Lung microvascular endothelial cell (primary cell): ENCODE measurements around the gene FAAP20. TPM values are rescaled to one million over a fixed set of nuclear protein-coding genes. Genes with fewer than 3 reads are reported as not detected.
"Not testable (repeated sequence)": the region's sequence is repeated elsewhere in the genome, so short reads cannot be mapped to it uniquely, and the experiment has no call there.

Experiments
- DNase-seq, 2 donors: peaks; one replicate each; pipeline versions ENCODE4 v3.0.0 to v3.0.0-alpha.2; 2010; ENCODE audit warnings: low read depth in 2 of 2
- total RNA-seq: library from RNA; depleted of rRNA; stranded (reverse); fragments of >200 nt; gene quantifications from 2 replicates; pipeline ENCODE4 v1.2.1, GENCODE V29; 2014

The FAAP20 gene
- total RNA-seq, 1 donor from 2014 or later, result 19.8 TPM

DNA sequence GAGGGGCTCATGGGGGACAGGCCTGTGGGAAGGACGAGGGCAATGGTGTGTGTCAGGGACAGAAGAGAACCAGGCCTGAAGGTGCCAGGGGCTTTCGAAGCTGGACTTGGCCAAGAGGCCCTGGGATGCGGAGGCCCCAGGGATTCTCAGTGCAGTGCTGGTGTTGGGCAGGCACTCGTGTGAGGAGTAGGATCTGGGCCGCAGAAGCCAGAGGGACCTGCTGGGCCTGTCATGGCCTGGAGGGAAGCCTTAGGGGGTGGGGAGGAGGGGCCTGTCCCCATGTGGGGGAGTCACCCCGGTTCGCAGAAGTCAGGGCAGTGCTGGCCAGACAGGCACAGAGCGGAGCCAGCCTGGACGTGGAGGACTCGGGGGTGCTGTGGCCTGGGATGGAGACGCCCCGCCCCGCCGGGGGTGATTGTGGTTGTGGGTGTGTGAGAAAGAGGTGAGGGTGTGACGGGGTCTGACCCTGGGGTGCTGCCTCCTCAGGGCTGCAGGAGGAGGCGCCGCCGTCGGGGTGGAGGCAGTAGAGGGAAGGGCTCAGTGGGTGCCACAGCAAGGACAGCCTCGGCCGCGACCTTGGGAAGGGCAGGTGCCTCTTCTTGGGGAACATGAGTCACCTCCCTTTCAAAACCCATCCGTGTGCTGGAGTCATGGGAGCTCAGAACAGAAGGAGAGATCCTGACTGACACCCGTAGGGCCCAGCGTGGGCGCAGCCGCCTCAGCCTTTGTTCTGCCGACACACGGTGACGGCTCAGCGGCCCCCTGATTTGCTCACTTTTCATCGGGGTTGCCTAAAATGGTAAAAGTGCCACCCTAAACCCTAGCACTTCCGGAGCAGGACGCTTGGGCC is 33.9 kb downstream of the FAAP20 start:
- no peak for DNase-seq

DNA sequence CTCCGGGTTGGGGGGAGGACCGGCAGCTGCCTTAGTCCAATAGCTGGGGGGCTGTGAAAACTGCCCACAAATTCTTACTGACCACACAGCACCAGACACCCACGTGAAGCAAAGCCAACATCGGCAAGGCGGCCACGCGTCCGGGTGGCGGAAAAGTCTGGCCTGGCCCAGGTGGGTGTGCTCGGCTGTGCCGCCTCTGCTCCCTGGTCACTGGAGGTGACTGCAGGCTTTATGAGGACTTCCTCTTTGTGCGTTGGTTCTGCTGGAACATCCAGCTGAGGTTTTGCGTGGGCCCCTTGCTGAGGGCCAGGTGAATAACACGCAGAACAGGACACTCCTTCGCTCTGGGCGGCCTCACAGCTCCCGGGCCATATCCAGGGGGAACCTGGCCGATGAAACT is 35.4 kb downstream of the FAAP20 start:
- no peak for DNase-seq

DNA sequence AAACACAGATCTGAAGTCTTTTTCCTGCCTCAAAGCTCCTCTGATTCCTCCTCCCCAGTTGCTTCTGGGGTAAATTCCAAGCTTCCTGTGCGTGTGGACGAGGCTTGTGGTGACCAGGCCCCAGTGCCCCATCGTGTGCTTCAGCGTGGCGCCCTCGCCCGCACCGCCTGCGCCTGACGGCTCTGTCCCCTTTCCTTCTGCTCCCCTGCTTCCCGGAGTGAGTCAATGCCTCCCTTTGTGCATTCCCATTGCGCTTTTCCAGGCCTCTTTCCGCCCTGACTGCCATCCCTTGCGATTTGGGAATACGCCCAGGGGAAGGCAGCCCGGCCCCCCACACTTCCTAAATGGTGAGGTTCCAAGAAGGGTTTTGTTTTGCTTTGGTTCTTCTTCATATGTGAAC is 36.3 kb downstream of the FAAP20 start:
- DNase-seq, result peak in 1 of 2 donors; percentile 29

DNA sequence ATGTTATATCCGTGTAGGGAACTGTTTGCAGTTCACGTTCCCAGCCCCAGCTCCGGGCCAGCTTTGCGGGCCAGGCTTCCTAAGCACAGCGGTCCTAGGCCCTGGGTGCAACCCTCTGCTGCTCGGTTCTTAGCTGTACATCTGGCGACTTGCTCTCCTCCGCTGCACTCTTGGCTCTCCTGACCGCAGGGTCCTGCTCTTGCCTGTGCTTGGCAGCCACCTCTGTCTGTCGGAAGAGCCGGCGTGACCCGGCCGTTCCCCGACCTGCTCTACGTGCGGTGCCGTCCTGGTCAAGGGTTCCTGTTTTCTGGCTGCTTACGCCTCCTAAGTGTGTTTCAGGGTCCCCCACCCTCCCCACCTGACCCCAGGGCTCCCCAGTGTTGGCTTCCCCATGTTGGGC is 36.7 kb downstream of the FAAP20 start:
- DNase-seq, result no peak

DNA sequence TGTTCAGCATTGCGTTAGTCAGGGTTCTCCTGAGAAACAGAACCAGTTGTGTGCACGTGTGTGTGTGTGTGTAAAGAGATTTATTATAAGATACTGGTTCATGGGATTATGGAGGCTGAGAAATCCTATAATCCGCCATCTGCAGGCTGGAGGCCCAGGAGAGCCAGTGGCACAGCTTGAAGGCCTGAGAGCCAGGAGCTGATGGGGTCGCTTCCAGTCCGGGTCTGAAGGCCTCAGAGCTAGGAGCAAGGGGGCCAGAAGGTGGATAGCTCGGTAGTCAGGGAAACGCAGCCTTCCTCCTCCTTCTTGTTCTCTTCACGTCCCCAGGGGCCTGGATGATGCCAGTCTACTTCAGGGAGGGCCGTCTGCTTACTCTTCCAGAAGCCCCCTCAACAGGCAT is 37.7 kb downstream of the FAAP20 start:
- DNase-seq, result no peak

DNA sequence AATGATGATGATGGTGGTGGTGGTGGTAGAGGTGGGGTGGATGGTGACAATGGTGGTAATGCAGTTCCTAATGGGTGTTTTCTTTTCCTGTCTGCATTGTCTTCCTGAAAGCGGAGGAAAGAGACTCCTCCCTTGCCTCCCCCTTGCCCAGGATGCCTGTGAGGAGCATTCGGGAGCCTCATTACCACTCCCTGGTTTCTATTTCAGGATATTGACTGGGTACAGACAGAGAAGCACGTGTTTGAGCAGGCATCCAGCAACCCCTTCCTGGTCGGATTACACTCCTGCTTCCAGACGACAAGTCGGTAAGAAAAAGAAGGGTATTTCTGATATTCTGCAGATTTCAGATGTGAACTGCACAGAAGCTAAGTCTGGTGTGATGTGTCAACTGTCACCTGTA is 38.8 kb downstream of the FAAP20 start:
- no peak for DNase-seq

DNA sequence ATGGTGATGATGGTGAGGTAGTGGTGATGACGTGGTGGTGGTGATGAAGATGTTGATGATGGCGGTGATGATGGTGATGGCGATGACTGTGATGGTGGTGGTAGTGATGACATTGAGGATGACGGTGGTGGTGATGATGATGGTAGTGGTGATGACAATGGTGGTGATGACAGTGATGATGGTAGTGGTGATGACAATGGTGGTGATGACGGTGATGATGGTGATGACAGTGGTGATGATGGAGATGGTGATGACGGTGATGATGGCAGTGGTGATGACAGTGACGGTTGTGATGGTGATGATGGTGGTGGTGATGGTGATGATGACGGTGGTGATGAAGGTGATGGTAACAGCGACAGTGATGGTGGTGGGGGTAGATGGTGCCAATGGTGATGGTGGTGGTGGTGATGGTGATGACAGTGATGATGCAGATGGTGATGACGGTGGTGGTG is 39.4 kb downstream of the FAAP20 start:
- DNase-seq, result no peak

DNA sequence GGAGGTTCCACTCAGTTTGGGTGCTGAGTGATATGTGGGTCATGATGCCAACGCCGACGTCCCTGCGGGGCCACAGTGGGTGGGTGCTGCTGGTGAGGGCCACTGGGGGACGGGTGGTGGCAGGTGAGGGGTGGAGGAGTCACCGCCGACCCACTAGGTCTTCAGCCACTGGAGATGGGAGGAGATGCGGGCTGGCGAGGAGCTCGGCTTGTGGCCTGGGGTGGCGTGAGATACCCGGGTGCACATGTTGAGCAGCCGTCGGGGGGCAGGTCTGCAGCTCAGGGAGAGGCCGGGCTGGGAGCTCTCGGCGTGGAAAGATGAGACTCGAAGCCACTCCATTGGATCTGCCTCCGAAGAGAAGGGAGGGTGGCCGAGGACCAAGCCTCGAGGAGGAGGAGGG is 40.5 kb downstream of the FAAP20 start:
- DNase-seq, result no peak

DNA sequence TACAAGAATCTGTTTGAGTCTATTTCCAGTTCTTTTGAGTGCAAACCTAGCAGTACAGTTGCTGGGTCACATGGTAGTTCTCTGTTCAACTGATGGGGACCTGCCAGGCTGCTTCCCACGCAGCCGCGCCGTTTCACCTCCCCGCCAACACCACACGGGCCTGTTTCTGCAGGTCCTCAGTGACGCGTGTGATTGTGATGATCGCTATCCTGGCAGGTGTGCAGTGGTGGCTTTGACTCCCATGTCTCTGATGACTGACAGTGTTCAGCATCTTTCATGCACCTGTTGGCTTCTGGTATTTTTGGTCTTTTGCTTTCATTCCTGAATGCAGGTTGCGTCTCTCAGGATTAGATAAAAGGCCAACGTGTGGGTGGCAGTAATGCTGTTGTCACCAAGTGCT is 41.6 kb downstream of the FAAP20 start:
- no peak for DNase-seq

DNA sequence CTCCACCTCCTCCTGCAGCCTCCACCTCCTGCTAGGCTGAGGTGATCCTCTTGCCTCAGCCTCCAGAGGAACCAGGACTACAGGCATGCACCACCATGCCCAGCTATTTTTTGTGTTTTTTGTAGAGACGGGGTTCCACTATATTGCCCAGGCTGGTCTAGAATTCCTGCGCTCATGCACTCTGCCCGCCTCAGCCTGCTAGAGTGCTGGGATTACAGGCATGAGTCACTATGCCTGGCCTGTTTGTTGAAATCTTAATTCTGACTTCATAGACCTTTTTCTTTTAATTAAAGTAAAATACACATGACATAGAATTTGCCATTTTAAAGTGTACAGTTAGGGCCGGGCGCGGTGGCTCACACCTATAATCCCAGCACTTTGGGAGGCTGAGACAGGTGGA is 42.7 kb downstream of the FAAP20 start:
- no peak for DNase-seq

DNA sequence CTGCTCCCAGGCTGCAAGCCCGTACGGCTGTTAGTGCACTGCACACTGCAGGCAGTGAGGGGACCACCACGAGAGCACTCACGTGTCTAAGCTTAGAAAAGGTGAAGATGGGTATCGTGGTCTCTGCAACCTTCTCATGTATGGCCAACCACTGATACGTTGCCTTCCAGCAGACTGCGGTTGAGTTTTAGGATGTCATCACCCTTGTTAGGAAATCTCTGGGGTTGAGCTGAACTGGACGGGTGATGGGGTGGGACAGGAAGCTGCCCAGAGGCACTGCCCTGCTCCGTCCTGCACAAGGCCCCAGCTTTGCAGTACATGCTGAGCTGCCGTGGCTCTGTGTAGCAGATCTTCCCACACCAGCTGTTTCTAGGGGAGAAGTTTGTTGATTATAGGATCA is 43.3 kb downstream of the FAAP20 start:
- peak in 1 of 2 donors; percentile 25 for DNase-seq

DNA sequence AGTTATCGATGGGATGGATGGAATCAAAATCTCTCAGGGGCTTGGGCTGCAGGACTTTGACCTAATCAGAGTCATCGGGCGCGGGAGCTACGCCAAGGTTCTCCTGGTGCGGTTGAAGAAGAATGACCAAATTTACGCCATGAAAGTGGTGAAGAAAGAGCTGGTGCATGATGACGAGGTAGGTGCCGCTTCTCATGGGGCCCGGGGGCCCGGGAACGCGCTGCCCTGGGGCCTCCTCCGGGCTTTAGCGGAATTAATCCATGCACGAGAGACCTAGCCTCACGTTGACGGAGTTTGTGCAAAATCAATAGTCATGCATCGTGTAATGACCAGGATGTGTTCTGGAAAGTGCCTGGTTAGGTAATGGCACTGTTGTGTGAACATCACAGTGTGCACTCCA is 43.8 kb downstream of the FAAP20 start:
- no peak for DNase-seq

DNA sequence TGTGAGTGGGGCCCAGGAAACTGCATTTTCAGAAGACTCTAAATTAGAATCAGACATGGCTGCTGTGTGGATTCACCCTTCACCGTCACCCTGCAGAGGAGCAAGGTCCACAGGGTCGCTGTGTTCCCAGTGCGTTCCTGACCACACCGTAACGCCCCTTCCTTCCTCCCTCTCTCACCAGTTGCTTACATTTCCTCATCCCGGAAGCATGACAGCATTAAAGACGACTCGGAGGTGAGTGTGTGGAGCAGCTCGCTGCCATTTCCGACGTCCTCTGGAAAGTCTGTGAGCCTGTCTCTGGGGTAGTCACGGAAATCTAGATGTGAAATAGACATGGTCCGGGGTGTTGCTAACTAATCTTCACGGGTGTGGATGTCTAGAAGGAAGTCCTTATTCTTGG is 45.9 kb downstream of the FAAP20 start:
- peak; percentile 64 to 93 for DNase-seq

DNA sequence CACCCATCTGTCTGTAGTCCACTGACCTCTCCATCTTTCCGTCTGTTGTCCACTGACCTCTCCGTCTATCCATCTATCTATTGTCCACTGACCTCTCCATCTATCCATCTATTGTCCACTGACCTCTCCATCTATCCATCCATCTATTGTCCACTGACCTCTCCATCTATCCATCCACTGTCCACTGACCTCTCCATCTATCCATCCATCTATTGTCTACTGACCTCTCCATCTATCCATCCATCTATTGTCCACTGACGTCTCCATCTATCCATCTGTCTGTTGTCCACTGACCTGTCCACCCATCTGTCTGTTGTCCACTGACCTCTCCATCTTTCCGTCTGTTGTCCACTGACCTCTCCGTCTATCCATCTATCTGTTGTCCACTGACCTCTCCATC is 46.7 kb downstream of the FAAP20 start:
- DNase-seq, result not testable (repeated sequence)

DNA sequence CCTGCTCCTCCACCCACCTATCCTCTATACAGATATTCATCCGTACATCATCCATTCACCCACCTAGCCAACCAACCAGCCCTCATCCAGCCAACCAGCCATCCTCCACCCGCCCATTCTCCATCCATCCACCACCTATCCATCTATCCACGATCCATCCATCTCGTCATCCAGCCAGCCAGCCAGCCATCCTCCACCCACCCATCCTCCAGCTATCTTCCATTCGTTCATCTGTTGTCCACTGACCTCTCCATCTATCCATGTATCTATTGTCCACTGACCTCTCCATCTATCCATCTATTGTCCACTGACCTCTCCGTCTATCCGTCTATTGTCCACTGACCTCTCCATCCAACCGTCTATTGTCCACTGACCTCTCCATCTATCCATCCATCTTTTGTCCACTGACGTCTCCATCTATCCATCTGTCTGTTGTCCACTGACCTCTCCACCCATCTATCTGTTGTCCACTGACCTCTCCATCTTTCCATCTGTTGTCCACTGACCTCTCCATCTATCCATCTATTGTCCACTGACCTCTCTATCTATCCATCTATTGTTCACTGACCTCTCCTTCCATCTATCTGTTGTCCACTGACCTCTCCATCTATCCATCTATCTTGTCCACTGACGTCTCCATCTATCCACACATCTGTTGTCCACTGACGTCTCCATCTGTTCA is 47.6 kb downstream of the FAAP20 start:
- DNase-seq, result no peak

DNA sequence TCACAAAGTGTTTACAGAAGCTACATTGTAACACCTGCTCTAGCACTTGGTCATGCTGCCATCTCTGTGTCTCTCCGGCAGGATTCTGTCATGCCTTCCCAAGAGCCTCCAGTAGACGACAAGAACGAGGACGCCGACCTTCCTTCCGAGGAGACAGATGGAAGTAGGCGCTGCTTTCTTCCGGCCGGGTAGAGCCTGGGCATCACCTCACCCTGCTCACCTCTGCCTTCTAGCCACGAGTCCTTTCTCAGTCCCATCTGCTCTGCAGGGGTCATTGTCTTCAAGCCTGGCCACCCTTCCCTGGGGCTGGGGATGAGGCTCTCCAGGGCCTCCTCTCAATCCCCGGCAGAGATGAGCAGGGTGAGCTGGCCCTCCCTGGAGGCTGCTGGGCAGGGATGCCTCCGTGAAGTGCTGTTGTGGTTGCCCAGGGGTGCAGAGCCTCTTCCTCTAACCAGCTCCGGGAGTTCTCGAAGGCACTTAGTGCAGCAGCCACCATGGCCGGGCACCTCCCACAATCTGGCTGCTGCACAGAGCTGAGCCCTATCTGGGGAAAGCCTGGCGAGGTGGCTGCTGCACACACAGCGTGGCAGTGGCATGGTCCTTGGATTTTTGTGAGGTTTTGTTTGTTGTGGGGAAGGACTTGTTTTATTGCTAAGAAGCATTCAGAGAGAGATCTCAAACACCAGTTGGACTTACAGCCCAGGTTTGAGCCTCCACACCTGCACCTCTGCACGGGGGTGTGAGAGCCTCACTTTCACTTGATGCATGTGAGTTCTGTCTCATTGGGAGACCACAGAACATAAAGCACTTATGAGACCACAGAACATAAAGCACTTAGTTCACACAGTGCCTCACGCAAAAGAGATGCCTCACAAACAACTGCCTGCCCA is 48.4 kb downstream of the FAAP20 start:
- DNase-seq, result no peak

DNA sequence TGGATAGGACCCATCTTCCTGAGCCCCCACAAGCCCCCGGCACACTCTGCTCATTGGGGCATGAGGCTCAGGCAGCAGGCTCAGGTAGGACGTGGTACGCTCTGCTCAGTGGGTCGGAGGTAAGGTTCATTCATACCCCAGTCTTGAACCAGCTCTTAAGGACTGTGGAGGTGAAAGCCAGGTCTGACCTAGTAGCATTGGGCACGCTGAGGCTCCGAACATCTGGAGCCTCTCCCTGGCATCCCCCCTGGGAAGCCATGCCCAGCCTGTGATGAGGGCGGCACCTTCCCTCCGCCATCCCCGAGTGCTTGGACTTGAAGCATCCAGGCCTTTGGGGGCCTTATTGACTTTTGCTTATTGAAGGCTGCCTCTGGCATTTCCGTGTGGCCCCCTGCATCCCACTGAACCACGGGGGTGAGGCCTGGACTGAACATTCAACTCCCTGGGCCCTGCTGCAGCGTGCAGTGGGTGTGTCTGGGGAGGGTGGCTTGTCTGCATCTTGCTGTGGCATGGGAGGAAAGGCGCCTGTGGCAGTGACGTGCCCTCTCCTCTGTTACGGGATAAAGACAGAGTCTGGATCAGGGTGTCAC is 50.0 kb downstream of the FAAP20 start:
- no peak for DNase-seq

DNA sequence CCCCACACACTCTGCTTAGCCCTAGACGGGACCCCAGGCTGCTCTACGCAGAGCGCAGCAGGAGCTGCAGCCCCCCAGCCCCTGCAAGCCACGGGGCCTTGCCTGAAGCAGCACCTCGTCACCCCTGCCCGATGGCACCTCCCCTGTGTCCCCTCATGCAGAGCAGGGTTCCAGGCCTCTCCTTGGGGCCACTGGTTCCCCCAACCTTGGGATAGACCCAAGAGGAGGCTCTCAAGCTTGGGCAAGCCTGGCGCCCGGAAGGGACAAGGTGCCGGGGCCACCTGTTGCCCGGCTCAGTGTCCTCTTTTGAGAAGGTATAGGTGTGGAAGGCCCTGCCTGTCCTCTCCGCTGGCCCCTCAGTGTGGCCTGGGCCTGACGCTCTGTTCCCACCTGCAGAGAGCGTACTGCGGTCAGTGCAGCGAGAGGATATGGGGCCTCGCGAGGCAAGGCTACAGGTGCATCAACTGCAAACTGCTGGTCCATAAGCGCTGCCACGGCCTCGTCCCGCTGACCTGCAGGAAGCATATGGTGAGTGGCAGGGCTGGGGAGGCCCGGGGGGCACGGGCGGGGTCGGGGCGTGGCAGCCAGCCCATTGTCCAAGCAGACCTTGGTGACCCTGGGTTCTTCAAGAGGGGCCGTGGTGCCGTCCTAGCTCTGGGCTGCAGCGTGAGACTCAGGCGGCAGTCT is 50.6 kb downstream of the FAAP20 start:
- DNase-seq, result no peak

DNA sequence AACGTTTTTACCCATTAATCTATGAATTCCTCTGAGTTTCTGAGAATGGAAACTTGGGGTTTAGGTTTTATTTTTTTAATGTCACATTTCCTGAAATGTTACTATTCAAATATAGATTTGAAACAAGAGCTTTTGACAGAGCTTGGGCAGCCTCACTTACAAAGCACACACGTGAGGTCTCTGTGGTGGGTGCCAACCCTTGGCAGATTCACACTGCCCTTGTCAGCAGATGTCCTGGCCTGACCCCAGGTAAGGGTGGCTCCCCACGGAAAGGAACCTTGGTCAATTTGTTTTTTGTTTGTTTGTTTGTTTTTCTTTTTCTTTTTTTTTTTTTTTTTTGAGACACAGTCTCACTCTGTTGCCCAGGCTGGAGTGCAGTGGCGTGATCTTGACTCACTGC is 53.5 kb downstream of the FAAP20 start:
- no peak for DNase-seq
